H1 (cell line): Measurements from ENCODE around the gene SUSD1. TPM values are rescaled to one million over a fixed set of nuclear protein-coding genes. Genes with fewer than 3 reads are reported as not detected.

ENCODE experiments used
- CTCF ChIA-PET: fragments of 300-600 bp; sonication (Branson Sonifier 250); formaldehyde crosslinking; loops from one replicate; lab custom pipeline; 2021; ENCODE audit not compliant: partially characterized antibody; lab: Charles Lee
- POLR2A ChIA-PET: fragments of 300-600 bp; sonication (Branson Sonifier 250); formaldehyde crosslinking; loops from one replicate; lab custom pipeline; 2021; ENCODE audit warnings: inconsistent platforms; ENCODE audit not compliant: partially characterized antibody; lab: Charles Lee
- DNase-seq, 2 experiments: peaks; one replicate each; pipeline versions ENCODE4 v3.0.0 to v3.0.0-alpha.2; 2010 to 2022; ENCODE audit warnings: low spot score in 2 of 2, low read depth in 1 of 2, mixed read lengths in 1 of 2
- FAIRE-seq: peaks from 2 replicates; lab custom pipeline; 2011; peaks lifted over from hg19 to GRCh38; lab: Jason Lieb, UNC
- H2AFZ ChIP-seq: 2 replicates; pipeline ENCODE4 v1.8.1; 2012; ENCODE audit warnings: low read length, inconsistent platforms
- H2AK5ac ChIP-seq: 2 replicates; pipeline ENCODE4 v1.6.1; 2013; ENCODE audit warnings: low read depth, low read length
- H2BK120ac ChIP-seq: replicated peaks from 2 replicates; pipeline ENCODE3; 2013; ENCODE audit warnings: low read depth, low read length, inconsistent platforms
- H2BK12ac ChIP-seq: 2 replicates; pipeline ENCODE4 v1.6.1; 2013; ENCODE audit warnings: low read depth, low read length
- H2BK15ac ChIP-seq: 2 replicates; pipeline ENCODE4 v1.6.1; 2013; ENCODE audit warnings: low read length
- H2BK20ac ChIP-seq: 2 replicates; pipeline ENCODE4 v1.6.1; 2013; ENCODE audit warnings: low read length
- H2BK5ac ChIP-seq: 2 replicates; pipeline ENCODE4 v1.6.1; 2013; ENCODE audit warnings: low read depth, low read length
- H3K14ac ChIP-seq: 2 replicates; pipeline ENCODE4 v1.6.1; 2013; ENCODE audit warnings: inconsistent platforms; ENCODE audit not compliant: insufficient read length
- H3K18ac ChIP-seq: 2 replicates; pipeline ENCODE4 v1.6.1; 2013; ENCODE audit warnings: low read length; ENCODE audit errors: extremely low read depth
- H3K23ac ChIP-seq: 2 replicates; pipeline ENCODE4 v1.6.1; 2013; ENCODE audit warnings: inconsistent platforms; ENCODE audit not compliant: insufficient read length
- H3K23me2 ChIP-seq: 2 replicates; pipeline ENCODE4 v1.6.1; 2013; ENCODE audit warnings: low read depth, low read length
- H3K27ac ChIP-seq: 2 replicates; pipeline ENCODE4 v1.6.1; 2011; ENCODE audit warnings: low read depth, low read length, inconsistent platforms
- H3K27me3 ChIP-seq, 4 experiments: replicated peaks in 1 of 4; 1 replicate in 1 of 4; 2 replicates in 3 of 4; pipeline versions ENCODE4 v1.6.1 to v1.8.1; 2011 to 2013; ENCODE audit warnings: low read length in 3 of 4, mild to moderate bottlenecking in 3 of 4, inconsistent platforms in 2 of 4, mixed read lengths in 2 of 4, moderate library complexity in 1 of 4; ENCODE audit not compliant: control insufficient read depth in 3 of 4, insufficient read depth in 3 of 4; ENCODE audit errors: extremely low read depth in 1 of 4
- H3K36me3 ChIP-seq, 4 experiments: 2 replicates each; pipeline versions ENCODE4 v1.6.1 to v1.8.1; 2011 to 2013; ENCODE audit warnings: mild to moderate bottlenecking in 4 of 4, low read length in 3 of 4, moderate library complexity in 2 of 4, control low read depth in 1 of 4, inconsistent platforms in 1 of 4; ENCODE audit not compliant: insufficient read depth in 4 of 4, control insufficient read depth in 2 of 4
- H3K4ac ChIP-seq: replicated peaks from 2 replicates; pipeline ENCODE3; 2013; ENCODE audit warnings: low read length, low read depth, mixed read lengths, inconsistent platforms; ENCODE audit not compliant: insufficient read length
- H3K4me1 ChIP-seq, 4 experiments: replicated peaks in 1 of 4; 1 replicate in 1 of 4; 2 replicates in 3 of 4; pipeline versions ENCODE4 v1.6.1 to v1.8.1; 2011 to 2013; ENCODE audit warnings: low read length in 3 of 4, inconsistent platforms in 2 of 4, mixed read lengths in 1 of 4; ENCODE audit not compliant: insufficient read depth in 4 of 4, control insufficient read depth in 3 of 4
- H3K4me2 ChIP-seq, 2 experiments: 2 replicates each; pipeline versions ENCODE4 v1.6.1 to v1.8.1; 2011 to 2013; ENCODE audit warnings: low read depth in 2 of 2, low read length in 2 of 2, control low read depth in 1 of 2, inconsistent platforms in 1 of 2, mild to moderate bottlenecking in 1 of 2; ENCODE audit not compliant: insufficient read depth in 1 of 2
- H3K4me3 ChIP-seq, 4 experiments: fragments of 200-600, 300-600 bp in 1 of 4; sonication (generic), shearing (Covaris generic), sonication (Bioruptor Twin) in 1 of 4; 2 replicates each; pipeline versions ENCODE4 v1.5.1 to v1.8.1; 2011 to 2016; ENCODE audit warnings: low read length in 4 of 4, low read depth in 3 of 4, control low read depth in 2 of 4, inconsistent platforms in 2 of 4, mild to moderate bottlenecking in 2 of 4, mixed read lengths in 1 of 4, moderate library complexity in 1 of 4; ENCODE audit not compliant: insufficient read depth in 2 of 4; ENCODE audit errors: extremely low read depth in 1 of 4
- H3K56ac ChIP-seq: replicated peaks from 2 replicates; pipeline ENCODE3; 2013; ENCODE audit warnings: low read depth, mild to moderate bottlenecking, mixed read lengths, low read length, inconsistent platforms; ENCODE audit not compliant: insufficient read length
- H3K79me1 ChIP-seq: 2 replicates; pipeline ENCODE4 v1.6.1; 2013; ENCODE audit warnings: low read depth, low read length, control low read depth
- H3K79me2 ChIP-seq, 2 experiments: 2 replicates each; pipeline versions ENCODE4 v1.6.1 to v1.8.1; 2012 to 2013; ENCODE audit warnings: low read length in 2 of 2, mild to moderate bottlenecking in 2 of 2, inconsistent platforms in 1 of 2; ENCODE audit not compliant: insufficient read depth in 2 of 2, control insufficient read depth in 1 of 2
- H3K9ac ChIP-seq, 4 experiments: replicated peaks in 1 of 4; 1 replicate in 1 of 4; 2 replicates in 3 of 4; pipeline versions ENCODE4 v1.6.1 to v1.8.1; 2011 to 2013; ENCODE audit warnings: low read depth in 3 of 4, low read length in 3 of 4, control low read depth in 2 of 4, mild to moderate bottlenecking in 2 of 4, moderate library complexity in 2 of 4, inconsistent platforms in 1 of 4; ENCODE audit errors: extremely low read depth in 1 of 4
- H3K9me3 ChIP-seq, 2 experiments: 2 replicates each; pipeline versions ENCODE4 v1.6.1 to v1.8.1; 2012 to 2013; ENCODE audit warnings: mild to moderate bottlenecking in 2 of 2, moderate library complexity in 2 of 2, control low read depth in 1 of 2, inconsistent platforms in 1 of 2, low read depth in 1 of 2, low read length in 1 of 2, mixed read lengths in 1 of 2; ENCODE audit not compliant: insufficient read depth in 2 of 2
- H4K20me1 ChIP-seq, 2 experiments: replicated peaks in 1 of 2; 2 replicates each; pipeline versions ENCODE3 to v1.8.1; 2011 to 2013; ENCODE audit warnings: inconsistent platforms in 2 of 2, low read length in 2 of 2, mild to moderate bottlenecking in 1 of 2; ENCODE audit not compliant: insufficient read depth in 2 of 2, control insufficient read depth in 1 of 2
- H4K5ac ChIP-seq: 2 replicates; pipeline ENCODE4 v1.6.1; 2013; ENCODE audit warnings: low read length, low read depth, mixed read lengths, inconsistent platforms; ENCODE audit not compliant: insufficient read length
- H4K8ac ChIP-seq: 2 replicates; pipeline ENCODE4 v1.8.0; 2013; ENCODE audit warnings: mild to moderate bottlenecking, moderate library complexity, low read length, inconsistent platforms; ENCODE audit not compliant: insufficient read depth; ENCODE audit errors: extremely low read depth
- H4K91ac ChIP-seq: replicated peaks from 2 replicates; pipeline ENCODE3; 2013; ENCODE audit warnings: low read length, mixed read lengths, inconsistent platforms; ENCODE audit not compliant: insufficient read length
- ATF3 ChIP-seq: IDR thresholded peaks from 2 replicates; pipeline ENCODE4 v1.6.1; 2011; ENCODE audit warnings: low read depth, mild to moderate bottlenecking, low read length; ENCODE audit not compliant: insufficient read depth
- BACH1 ChIP-seq: IDR thresholded peaks from 2 replicates; pipeline ENCODE4 v1.6.1; 2012; ENCODE audit warnings: low read length, improper control_type of control experiment
- BRCA1 ChIP-seq: IDR thresholded peaks from 2 replicates; pipeline ENCODE4 v1.6.1; 2012; ENCODE audit warnings: low read depth, low read length, improper control_type of control experiment
- CBX5 ChIP-seq: fragments of 300-800, 300-1000 bp; sonication (generic); IDR thresholded peaks from 2 replicates; pipeline ENCODE4 v1.7.1; 2016; ENCODE audit warnings: antibody characterized with exemption, low read length, low read depth
- CEBPB ChIP-seq: IDR thresholded peaks from 2 replicates; pipeline ENCODE4 v1.6.1; 2012; ENCODE audit warnings: low read depth, low read length
- GABPA ChIP-seq: IDR thresholded peaks from 2 replicates; pipeline ENCODE4 v1.6.1; 2011; ENCODE audit warnings: mild to moderate bottlenecking, low read length, moderate library complexity, borderline replicate concordance; ENCODE audit not compliant: insufficient read depth
- HDAC6 ChIP-seq: IDR thresholded peaks from one replicate; pipeline ENCODE4 v1.7.1; 2012; ENCODE audit warnings: low read depth, mild to moderate bottlenecking, inconsistent platforms, low read length, moderate library complexity
- JUN ChIP-seq: IDR thresholded peaks from 2 replicates; pipeline ENCODE4 v1.6.1; 2011; ENCODE audit warnings: low read depth, mild to moderate bottlenecking, improper control_type of control experiment, low read length
- POLR2A ChIP-seq, 2 experiments: IDR thresholded peaks; 1 replicate in 1 of 2; 2 replicates in 1 of 2; pipeline ENCODE4 v1.6.1; 2011; ENCODE audit warnings: low read depth in 2 of 2, low read length in 2 of 2, mild to moderate bottlenecking in 2 of 2; ENCODE audit errors: control extremely low read depth in 1 of 2
- RFX5 ChIP-seq: IDR thresholded peaks from 2 replicates; pipeline ENCODE4 v1.6.1; 2011; ENCODE audit warnings: low read depth, low read length, improper control_type of control experiment, borderline replicate concordance
- SIRT6 ChIP-seq: IDR thresholded peaks from one replicate; pipeline ENCODE4 v1.7.1; 2012; ENCODE audit warnings: low read length, inconsistent platforms
- SIX5 ChIP-seq: IDR thresholded peaks from 2 replicates; pipeline ENCODE4 v1.6.1; 2011; ENCODE audit warnings: mild to moderate bottlenecking, low read depth, low read length
- WGBS, 2 experiments: shearing (Covaris generic) in 1 of 2; methylation state at CpG; one replicate each; pipeline versions ENCODE4 v1.1.6 to v1.1.7; 2013 to 2015; ENCODE audit warnings: low lambda C conversion rate in 2 of 2, mixed read lengths in 2 of 2, inconsistent platforms in 1 of 2, low coverage in 1 of 2, missing lambda C conversion rate in 1 of 2; ENCODE audit not compliant: insufficient replicate concordance in 2 of 2, insufficient coverage in 1 of 2, insufficient read length in 1 of 2; ENCODE audit errors: extremely low coverage in 1 of 2, missing lambda C conversion rate in 1 of 2; 5-methylcytosine and 5-hydroxymethylcytosine counted together
- polyA plus RNA-seq, 7 experiments: library from polyadenylated mRNA; depleted of rRNA in 3 of 7; stranded (reverse) in 5 of 7; unstranded in 2 of 7; fragments of >200 nt in 5 of 7; fragments of 200-250 nt in 2 of 7; gene quantifications; 1 replicate in 5 of 7; 2 replicates in 1 of 7; 4 replicates in 1 of 7; pipeline versions ENCODE4 v1.2.1 to v1.2.3, GENCODE V29; 2011 to 2013; ENCODE audit warnings: missing spikeins in 2 of 7, mixed read lengths in 2 of 7
- total RNA-seq: library from RNA; stranded (reverse); fragmentation: NEBNext Ultra II Directional; extraction: Animal tissue kit (Norgen Biotek cat#: 25700); gene quantifications from 2 replicates; pipeline ENCODE4 v1.2.1, GENCODE V29; 2021

Gene SUSD1
- total and polyA plus RNA-seq, 2 of the 8 experiments (the other 6 are each of a cell fraction or from before 2014, with no cell fraction given) = 2.8 to 7.2 TPM

- Histone ChIP-seq H2AK5ac (no peak overlapping the region), H3K79me2 (no peaks in the 10 kb centered on the region), H4K8ac (no peak overlapping the region), H3K18ac (no peak overlapping the region), H2AFZ (no peak overlapping the region), H2BK15ac (no peak overlapping the region), H3K14ac (no peak overlapping the region), H2BK12ac (no peak overlapping the region), H3K27ac (no peak overlapping the region), H3K4me2 (no peak overlapping the region), H3K9ac (no peak overlapping the region), H3K23me2 (no peaks in the 10 kb centered on the region), H2BK120ac (no peak overlapping the region), H4K20me1 (no peaks in the 10 kb centered on the region), H2BK20ac (no peak overlapping the region), H3K9me3 (0 out of 4 replicates have a peak, but pooled peaks cover 0 to 4% of the 10 kb centered on the region in 2 experiments), H4K91ac (no peak overlapping the region), H3K79me1 (no peaks in the 10 kb centered on the region), H3K56ac (no peak overlapping the region), H2BK5ac (no peak overlapping the region), H3K27me3 (peaks cover 0 to 2% (median 0%) of the 10 kb centered on the region in 4 experiments; a peak in 1 of 7 replicates), H3K36me3 (no peaks in the 10 kb centered on the region), H3K4ac (no peak overlapping the region), H3K23ac (no peak overlapping the region), H3K4me1 (no peaks in the 10 kb centered on the region), H3K4me3 (no peak overlapping the region), H4K5ac (no peak overlapping the region)
- WGBS, 2 experiments = 95% methylated on average over 4 of the region's 4 CpGs; no CpG with 5 or more reads in 1 of the 2 experiments
- POLR2A ChIA-PET = interaction anchor here (0.6 kb wide), 1 partner anchor 161 kb away, joined by 3 read pairs; no protein-coding TSS in a partner anchor
- DNase-seq (no peak), FAIRE-seq (no peak)
- CTCF ChIA-PET = interaction anchor here (1.4 to 2.4 kb wide), 4 partner anchors 10 to 89 kb away, joined by 3 to 10 read pairs (median 6); no protein-coding TSS in a partner anchor
- no peak for TF ChIP-seq SIX5
- TF ChIP-seq BACH1 = no peak
- TF ChIP-seq JUN = no peak
- no peak for TF ChIP-seq BRCA1
- TF ChIP-seq POLR2A (IDR thresholded peaks at IDR 0.05; ENCODE audit: control extremely low read depth in 1 of 2, low read depth in 2 of 2, low read length in 2 of 2) = no peak
- TF ChIP-seq CBX5 = no peak
- no peak for TF ChIP-seq SIRT6
- no peak for TF ChIP-seq RFX5
- TF ChIP-seq ATF3 = no peak
- TF ChIP-seq GABPA = no peak
- no peak for TF ChIP-seq CEBPB
- no peak for TF ChIP-seq HDAC6
These were observed 11.6 kb upstream of the SUSD1 start for GRCh38 chr9:112186695-112187094.
